RCC 7860 (cell line): ENCODE results near the gene ENPP3.
"Not testable (repeated sequence)": the region's sequence is repeated elsewhere in the genome, so short reads cannot be mapped to it uniquely, and the experiment has no call there.

Experiments used
- DNase-seq: peaks from one replicate; pipeline ENCODE4 v3.0.0-alpha.2; 2015; ENCODE audit warnings: low spot score
- FAIRE-seq: peaks from 2 replicates; lab custom pipeline; 2012; peaks lifted over from hg19 to GRCh38; lab: Jason Lieb, UNC

ENPP3 gene

GRCh38 chr6:131682442-131682841 lies 45.3 kb downstream of the ENPP3 start:
- FAIRE-seq (no peak), DNase-seq (no peak)

GRCh38 chr6:131683479-131683878 lies 46.4 kb downstream of the ENPP3 start:
- DNase-seq (no peak), FAIRE-seq (no peak)

DNA sequence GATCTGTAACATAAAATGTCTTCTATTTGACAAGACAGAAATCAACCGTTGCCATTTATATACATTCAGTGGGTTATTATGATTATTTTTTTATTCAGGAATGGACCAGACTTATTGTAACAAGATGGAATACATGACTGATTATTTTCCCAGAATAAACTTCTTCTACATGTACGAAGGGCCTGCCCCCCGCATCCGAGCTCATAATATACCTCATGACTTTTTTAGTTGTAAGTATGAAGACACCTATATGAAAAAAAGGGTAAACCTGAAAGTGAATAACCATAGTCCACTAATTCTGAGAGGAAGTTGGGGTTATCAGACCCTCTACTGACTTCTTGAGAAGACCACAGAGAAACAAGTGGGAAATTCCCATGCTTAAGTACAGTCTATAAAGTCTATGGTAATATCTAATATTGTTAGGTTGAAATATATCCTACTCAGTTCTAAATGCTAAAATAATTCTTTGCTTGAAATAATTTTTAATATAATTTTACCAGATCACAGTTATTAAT lies 48.2 kb downstream of the ENPP3 start:
- FAIRE-seq, result no peak
- DNase-seq, result no peak

DNA sequence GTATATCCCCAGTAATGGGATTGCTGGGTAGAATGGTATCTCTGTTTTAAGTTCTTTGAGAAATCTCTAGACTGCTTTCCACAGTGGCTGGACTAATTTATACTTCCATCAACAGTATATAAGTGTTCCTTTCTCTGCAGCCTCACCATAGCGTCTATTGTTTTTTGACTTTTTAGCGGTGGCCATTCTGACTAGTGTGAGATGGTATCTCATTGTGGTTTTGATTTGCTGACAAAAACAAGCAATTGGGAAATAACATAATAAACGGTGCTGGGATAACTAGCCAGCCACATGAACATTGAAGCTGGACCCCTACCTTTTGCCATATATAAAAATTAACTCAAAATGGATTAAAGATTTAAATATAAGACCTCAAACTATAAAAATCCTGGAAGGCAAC lies 49.9 kb downstream of the ENPP3 start:
- DNase-seq, result no peak
- FAIRE-seq, result no peak

DNA sequence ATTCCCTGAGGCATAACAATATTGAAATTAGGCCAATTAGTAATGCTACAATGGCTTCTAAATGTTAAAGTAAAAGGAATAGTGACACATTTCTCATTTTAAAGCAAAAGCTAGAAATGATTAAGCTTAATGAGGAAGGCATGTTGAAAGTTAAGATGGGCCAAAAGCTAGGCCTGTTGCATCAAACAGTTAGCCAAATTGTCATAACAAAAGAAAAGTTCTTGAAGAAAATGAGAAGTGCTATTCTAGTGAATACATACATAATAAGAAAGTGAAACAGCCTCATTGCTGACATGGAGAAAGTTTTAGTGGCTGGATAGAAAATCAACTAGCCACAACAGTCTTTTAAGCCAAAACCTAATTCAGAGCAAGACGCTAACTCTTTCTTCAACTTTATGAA lies 51.2 kb downstream of the ENPP3 start:
- FAIRE-seq (no peak), DNase-seq (no peak)

DNA sequence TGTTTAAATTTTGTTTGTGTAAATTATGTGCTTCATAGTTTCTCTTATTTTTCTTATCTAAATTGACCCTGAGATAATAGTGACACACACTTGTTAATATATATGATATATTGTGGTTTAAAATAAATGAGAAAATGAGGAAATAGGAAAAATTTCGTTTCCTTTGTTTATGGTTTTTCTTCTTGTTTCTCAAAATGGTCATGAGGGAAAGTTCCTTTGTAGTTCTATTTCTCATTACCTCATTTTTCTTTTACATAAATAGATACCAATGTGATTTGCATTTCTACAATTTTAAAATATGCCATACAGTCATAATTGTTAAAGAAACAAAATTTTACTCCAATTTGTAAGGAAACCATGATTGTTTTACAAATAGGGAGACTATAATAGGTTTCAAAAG lies 54.9 kb downstream of the ENPP3 start:
- no peak for FAIRE-seq
- no peak for DNase-seq

GRCh38 chr6:131692589-131692988 lies 55.5 kb downstream of the ENPP3 start:
- DNase-seq, result no peak
- peak; percentile 94 for FAIRE-seq

- FAIRE-seq, result no peak
Observed at GRCh38 chr6:131693384-131693783, 56.3 kb downstream of the ENPP3 start.

GRCh38 chr6:131694832-131695426 lies 57.8 kb downstream of the ENPP3 start:
- FAIRE-seq (no peak), DNase-seq (peak; percentile 41)

More at GRCh38 chr6:131693384-131693783, 56.3 kb downstream of the ENPP3 start:
- no peak for DNase-seq

- no peak for FAIRE-seq
- DNase-seq, result no peak
Observed at GRCh38 chr6:131696956-131697355, 59.9 kb downstream of the ENPP3 start.

DNA sequence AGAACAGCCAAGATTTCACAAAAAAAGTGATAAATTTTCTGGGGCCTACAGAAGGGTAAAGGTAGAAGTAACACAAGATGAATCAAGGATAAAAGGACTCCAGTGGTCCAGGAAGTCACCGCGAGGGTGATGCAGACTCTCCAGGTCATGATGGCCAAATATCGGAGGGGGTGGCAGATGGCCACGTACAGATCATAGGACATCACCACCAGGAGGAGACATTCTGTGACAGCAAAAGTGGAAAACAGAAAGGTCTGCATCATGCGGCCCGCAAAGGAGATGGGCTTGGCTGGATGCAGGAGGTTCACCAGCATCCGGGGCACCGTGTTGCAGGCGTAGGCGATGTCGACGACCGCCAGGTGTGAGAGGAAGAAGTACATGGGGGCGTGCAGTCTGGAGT lies 63.7 kb downstream of the ENPP3 start:
- not testable (repeated sequence) for FAIRE-seq

DNA sequence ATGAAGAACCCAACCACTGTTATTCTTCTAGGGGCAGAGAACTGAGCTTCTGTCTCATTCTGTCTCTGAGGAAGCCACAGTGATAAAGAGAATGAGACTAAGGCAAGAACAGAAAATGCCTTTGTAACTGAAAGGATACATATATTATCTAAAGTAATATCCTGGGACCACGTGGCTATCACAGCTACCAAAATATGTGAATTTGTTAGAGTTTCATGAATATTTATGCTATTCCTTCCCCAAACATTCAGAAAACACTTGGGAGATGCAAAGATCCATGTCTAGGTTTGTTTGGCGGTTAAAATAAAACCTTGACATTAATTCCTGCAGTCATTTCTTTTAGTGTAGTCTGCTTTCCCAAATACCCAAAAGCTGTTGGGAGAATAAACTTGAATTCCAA lies 66.8 kb downstream of the ENPP3 start:
- FAIRE-seq, DNase-seq: not testable (repeated sequence)

More for the DNA sequence above, 63.7 kb downstream of the ENPP3 start:
- DNase-seq, result not testable (repeated sequence)

DNA sequence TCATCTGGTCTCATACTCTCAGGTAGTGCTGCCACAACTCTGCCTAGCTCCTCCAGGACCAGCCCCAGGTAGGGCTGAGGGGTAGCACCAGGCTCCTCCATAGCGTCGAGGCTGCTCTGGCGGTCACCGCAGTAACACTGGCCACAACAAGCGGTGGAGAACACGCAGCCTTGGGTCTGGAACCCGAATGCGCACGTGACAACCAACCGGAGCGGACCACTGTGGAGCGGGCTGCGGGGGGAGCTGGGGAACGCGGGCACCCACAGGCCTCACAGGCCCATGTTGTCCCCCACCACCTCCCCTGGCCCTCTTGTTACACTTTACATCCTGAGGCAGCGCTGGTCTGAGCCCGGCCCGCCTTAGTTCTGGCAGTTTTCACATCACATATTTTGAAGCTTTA lies 73.8 kb downstream of the ENPP3 start, which contains the start of gene CTAGE9:
Gene CTAGE9, minus strand, starts transcription at position 101 of the 400 bp plus-strand sequence. Its CDS starts 0 bp downstream, at position 101.
- not testable (repeated sequence) for DNase-seq, FAIRE-seq

DNA sequence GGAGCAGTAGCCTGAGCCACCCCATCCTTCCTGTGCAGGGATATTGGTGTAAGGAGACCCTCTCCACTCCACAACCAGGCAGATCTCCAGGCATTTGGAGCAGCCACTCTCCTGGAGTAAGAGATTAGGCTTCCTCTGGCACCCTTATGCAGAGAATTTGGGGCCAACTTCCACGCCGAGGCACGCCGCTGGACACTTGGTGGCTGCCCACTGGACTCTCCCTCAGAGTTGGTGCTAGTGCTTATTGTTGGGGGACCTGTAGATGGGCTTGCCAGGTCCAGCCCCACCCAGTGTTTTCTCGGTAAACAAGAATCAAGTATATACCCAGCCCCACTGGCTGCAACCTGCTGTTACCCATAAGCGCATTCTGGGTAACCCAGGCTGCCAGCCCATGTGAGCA lies 78.5 kb downstream of the ENPP3 start:
- FAIRE-seq, DNase-seq: not testable (repeated sequence)

DNA sequence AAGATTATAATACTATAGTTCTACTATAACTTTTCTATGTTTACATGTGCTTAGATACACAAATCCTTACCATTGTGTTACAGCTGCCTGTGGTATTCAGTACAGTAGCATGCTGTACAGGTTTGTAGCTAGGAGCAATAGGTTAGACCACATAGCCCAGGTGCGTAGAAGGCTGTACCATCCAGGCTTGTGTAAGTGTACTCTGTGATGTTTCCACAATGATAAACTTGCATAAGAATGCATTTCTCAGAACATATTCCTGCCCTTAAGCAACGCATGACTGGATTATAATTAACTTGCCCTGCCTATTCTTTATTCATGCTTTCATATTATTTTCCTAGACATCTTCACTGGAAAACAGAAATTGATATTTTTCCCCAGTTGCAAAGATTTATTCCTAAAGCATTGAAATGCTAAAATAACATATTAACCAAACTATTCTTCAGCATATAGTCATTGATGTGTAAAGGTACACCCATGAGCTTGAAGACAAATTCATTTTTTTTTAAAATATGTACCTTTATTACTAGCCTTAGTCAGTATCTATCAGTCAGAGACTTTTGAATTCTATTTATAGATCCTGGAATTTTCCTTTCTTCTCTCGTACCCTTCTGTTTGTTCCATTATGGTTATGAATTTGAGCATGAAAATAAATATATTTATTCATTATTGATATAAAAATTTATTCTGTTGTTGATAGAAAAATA lies 80.9 kb downstream of the ENPP3 start:
- FAIRE-seq (no peak), DNase-seq (no peak)

DNA sequence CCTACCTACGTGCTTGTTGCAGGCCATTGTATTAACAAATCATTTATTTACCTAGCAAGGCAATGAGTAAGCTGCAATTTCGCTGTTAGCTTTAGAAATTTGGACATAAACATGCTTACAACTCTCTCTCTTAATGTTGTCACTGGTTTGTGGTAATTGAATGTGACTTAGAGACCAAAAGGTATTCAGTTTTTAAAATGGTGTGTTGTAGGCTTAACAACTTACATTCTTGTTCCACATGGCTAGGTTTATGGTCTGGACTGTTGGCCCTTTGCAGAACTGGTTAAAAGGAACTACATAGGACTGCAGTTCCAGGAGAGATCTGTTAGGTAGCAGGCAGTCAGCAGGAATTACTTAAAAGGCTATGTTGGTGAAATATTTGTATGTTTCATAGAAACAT lies 84.1 kb downstream of the ENPP3 start:
- DNase-seq (peak; percentile 48), FAIRE-seq (peak; percentile 73)

DNA sequence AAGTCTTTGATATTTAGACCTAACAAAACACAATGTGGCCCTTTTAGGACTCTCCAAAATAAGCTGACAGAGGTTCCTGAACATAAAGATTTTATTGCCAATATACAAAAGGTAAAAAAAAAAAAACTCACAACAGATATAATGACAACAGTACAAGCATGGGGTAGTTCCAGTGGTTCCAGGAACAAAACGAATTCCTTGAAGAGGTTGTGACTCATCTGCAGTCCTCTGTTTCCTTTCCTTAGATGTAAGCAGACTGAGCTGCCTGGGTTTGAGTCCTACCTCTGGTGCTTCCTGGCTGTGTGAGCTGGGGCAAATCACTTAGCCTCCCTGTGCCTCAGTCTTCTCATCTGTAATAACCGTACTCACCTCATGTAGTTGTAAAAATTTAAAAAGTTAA lies 87.0 kb downstream of the ENPP3 start:
- FAIRE-seq (no peak), DNase-seq (no peak)

DNA sequence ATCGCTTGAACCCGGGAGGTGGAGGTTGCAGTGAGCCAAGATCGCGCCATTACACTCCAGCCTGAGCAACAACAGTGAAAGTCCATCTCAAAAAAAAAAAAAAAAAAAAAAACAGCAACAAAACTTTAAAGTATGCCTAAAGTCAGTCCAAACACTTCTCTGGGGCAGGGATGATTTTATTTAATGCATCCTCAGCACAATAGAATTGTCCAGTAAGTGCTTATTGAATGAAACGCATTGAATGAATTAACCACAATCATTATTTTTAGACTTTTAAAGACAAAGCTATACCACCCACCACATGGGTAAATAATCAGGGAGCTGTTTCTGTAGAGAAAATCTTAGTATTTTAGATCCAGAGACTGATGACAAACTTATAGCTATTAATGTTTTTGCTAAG lies 90.4 kb downstream of the ENPP3 start:
- DNase-seq (no peak), FAIRE-seq (no peak)

DNA sequence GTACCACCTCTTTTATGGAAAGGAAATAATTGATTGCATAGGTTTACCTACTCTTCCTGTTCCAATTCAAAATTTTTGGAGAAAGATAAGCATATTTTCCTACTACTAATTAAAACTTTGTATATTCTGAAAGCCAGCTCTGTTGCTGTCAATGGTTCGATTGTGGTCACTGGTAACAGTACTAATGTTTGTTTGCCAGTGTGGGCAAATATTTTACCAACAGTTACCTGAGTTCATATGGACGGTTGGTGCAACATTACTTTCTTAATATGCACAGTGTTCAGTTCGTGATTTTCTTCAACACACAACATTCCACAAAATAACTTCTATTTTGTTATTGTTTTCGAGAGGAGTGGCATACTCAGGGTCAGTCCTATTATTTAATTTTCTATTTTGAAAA lies 90.8 kb downstream of the ENPP3 start:
- FAIRE-seq, result no peak
- no peak for DNase-seq

DNA sequence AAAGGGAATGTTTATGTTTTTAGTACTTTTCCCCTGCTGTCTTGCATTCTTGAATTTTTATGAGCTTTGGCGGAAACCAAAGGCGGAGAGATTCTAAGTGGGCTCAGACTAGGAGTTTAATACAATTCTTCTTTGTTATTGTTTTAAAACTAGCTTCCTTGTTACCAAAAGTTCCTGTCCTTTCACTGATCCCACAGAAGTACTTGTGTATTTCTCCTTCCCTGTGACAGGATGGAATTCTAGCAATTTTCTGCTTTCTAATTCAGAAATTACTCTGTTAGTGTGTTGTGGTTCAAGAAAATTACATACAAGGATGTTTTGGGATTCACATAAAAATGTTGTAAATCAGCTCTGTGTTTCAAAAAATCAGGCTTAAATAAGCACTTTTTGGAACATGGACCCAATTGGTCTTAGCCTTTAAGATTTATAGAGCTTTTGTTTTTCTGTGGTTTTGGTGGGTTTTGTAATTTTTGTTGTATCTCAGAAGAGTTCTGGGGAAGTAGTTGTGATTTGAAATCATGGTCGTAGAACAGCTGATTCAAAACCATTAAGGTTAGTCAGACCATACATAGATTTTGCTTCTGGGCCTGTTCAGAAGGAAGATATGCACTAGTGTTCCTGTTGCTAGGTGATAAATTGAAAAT lies 91.3 kb downstream of the ENPP3 start:
- FAIRE-seq, result no peak
- no peak for DNase-seq

DNA sequence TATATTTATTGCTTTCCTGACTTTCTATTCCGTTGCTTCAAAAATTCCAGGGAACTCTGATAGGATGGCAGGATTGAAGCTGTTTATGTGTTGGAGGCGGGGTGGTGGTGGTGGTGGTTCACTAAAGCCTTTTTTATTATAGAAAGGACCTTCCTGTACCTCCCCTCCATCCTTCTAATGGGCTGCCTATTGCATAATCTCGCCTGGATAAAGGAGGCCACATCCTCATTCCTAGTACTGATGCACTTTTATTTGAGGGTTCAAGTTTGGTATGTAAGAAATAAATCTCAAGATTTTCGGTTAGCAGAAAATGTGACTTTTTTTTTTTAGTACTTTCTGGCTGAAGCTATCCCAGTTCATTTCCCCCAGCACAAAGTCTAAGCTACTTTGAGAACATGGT lies 92.4 kb downstream of the ENPP3 start:
- FAIRE-seq (no peak), DNase-seq (no peak)

DNA sequence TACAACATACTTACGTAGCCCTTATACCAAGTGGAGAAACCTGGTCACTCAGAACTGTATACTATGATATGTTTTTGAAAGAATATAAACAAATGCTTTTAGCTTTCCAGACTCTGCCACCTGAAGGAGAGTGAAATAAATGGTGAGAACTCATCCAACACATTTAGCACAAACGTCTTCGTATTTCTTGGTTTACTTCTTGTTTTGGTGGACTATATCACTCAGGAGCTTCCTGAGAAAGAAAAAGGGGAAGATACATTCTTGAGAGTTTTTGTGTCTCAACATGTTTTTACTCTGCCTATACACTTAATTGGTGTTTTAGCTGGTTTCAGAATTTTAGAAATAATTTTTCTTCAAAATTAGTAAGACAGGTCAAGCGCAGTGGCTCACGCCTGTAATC lies 93.2 kb downstream of the ENPP3 start:
- DNase-seq (no peak), FAIRE-seq (no peak)
